WTC11 (cell line): ENCODE results near the gene SNX2.

Experiments
- ELF4 ChIP-seq: sonication (generic); formaldehyde crosslinking; IDR thresholded peaks from 2 replicates; pipeline ENCODE4 v1.8.1; 2022; ENCODE audit warnings: low read depth, mild to moderate bottlenecking, moderate library complexity, missing genetic modification reagents
- ETV6 ChIP-seq: sonication (generic); formaldehyde crosslinking; IDR thresholded peaks from 2 replicates; pipeline ENCODE4 v1.8.1; 2022; ENCODE audit warnings: mild to moderate bottlenecking, missing genetic modification reagents
- FOXK1 ChIP-seq: sonication (generic); formaldehyde crosslinking; IDR thresholded peaks from 2 replicates; pipeline ENCODE4 v1.8.0; 2022; ENCODE audit warnings: mild to moderate bottlenecking, moderate library complexity, missing genetic modification reagents
- IRF2 ChIP-seq: sonication (generic); formaldehyde crosslinking; IDR thresholded peaks from 2 replicates; pipeline ENCODE4 v1.8.0; 2022; ENCODE audit warnings: low read depth, missing genetic modification reagents, borderline replicate concordance
- JAZF1 ChIP-seq: fragments of 250-450 bp; sonication (Bioruptor Pico); IDR thresholded peaks from 2 replicates; pipeline ENCODE4 v1.9.0; 2021; ENCODE audit warnings: moderate library complexity, mild to moderate bottlenecking, inconsistent platforms
- KAT7 ChIP-seq: sonication (generic); formaldehyde crosslinking; IDR thresholded peaks from 2 replicates; pipeline ENCODE4 v1.8.1; 2023; ENCODE audit warnings: missing genetic modification reagents, mild to moderate bottlenecking, borderline replicate concordance
- NFE2L1 ChIP-seq: sonication (generic); formaldehyde crosslinking; IDR thresholded peaks from 2 replicates; pipeline ENCODE4 v1.8.1; 2023; ENCODE audit warnings: missing genetic modification reagents
- NR3C1 ChIP-seq: sonication (generic); formaldehyde crosslinking; conservative IDR thresholded peaks from 2 replicates; pipeline ENCODE4 v1.8.1; 2023; ENCODE audit warnings: low read depth, mild to moderate bottlenecking, missing genetic modification reagents
- ZNF121 ChIP-seq: sonication (generic); formaldehyde crosslinking; IDR thresholded peaks from 2 replicates; pipeline ENCODE4 v1.8.0; 2023; ENCODE audit warnings: missing genetic modification reagents
- ZNF423 ChIP-seq: fragments of 250-450 bp; sonication (Bioruptor Pico); IDR thresholded peaks from 2 replicates; pipeline ENCODE4 v2.1.2; 2022; ENCODE audit warnings: mild to moderate bottlenecking, moderate library complexity
- TF ChIP-seq, protein P1 (sequence below): fragments of 200-600 bp; IDR thresholded peaks from 2 replicates; pipeline ENCODE4 v1.8.0; 2022; ENCODE audit warnings: antibody characterized with exemption
- TF ChIP-seq, protein P2 (sequence below): fragments of 250-450 bp; sonication (Bioruptor Pico); IDR thresholded peaks from 2 replicates; pipeline ENCODE4 v2.1.2; 2022; ENCODE audit warnings: mild to moderate bottlenecking, moderate library complexity
- TF ChIP-seq, protein P3 (sequence below): sonication (generic); formaldehyde crosslinking; IDR thresholded peaks from 2 replicates; pipeline ENCODE4 v1.8.1; 2023; ENCODE audit warnings: mild to moderate bottlenecking, missing genetic modification reagents, moderate library complexity

DNA sequence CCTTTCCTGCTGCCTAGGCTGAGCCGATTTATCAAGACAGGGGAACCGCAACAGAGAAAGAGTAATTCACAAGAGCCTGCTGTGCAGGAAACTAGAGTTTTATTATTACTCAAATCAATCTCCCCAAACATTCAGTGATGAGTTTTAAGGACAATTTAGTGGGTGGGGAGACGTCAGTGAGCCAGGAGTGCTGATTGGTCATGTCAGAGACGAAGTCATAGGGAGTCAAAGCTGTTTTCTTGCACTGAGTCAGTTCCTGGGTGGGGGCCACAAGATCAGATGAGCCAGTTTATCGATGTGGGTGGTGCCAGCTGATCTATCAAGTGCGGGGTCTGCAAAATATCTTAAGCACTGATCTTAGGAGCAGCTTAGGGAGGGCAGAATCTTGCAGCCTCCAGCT is 89.5 kb downstream of the SNX2 start:
- TF ChIP-seq IRF2 (CRISPR knock-in tag), result no peak
- TF ChIP-seq, protein P1, sequence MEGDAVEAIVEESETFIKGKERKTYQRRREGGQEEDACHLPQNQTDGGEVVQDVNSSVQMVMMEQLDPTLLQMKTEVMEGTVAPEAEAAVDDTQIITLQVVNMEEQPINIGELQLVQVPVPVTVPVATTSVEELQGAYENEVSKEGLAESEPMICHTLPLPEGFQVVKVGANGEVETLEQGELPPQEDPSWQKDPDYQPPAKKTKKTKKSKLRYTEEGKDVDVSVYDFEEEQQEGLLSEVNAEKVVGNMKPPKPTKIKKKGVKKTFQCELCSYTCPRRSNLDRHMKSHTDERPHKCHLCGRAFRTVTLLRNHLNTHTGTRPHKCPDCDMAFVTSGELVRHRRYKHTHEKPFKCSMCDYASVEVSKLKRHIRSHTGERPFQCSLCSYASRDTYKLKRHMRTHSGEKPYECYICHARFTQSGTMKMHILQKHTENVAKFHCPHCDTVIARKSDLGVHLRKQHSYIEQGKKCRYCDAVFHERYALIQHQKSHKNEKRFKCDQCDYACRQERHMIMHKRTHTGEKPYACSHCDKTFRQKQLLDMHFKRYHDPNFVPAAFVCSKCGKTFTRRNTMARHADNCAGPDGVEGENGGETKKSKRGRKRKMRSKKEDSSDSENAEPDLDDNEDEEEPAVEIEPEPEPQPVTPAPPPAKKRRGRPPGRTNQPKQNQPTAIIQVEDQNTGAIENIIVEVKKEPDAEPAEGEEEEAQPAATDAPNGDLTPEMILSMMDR, result no peak
- TF ChIP-seq KAT7 (CRISPR knock-in tag), result no peak
- TF ChIP-seq, protein P2, sequence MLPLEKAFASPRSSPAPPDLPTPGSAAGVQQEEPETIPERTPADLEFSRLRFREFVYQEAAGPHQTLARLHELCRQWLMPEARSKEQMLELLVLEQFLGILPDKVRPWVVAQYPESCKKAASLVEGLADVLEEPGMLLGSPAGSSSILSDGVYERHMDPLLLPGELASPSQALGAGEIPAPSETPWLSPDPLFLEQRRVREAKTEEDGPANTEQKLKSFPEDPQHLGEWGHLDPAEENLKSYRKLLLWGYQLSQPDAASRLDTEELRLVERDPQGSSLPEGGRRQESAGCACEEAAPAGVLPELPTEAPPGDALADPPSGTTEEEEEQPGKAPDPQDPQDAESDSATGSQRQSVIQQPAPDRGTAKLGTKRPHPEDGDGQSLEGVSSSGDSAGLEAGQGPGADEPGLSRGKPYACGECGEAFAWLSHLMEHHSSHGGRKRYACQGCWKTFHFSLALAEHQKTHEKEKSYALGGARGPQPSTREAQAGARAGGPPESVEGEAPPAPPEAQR (CRISPR knock-in tag), result no peak
- no peak for TF ChIP-seq ELF4 (CRISPR knock-in tag)
- TF ChIP-seq FOXK1 (CRISPR knock-in tag), result no peak
- TF ChIP-seq ETV6 (CRISPR knock-in tag), result no peak
- TF ChIP-seq NR3C1 (CRISPR knock-in tag), result no peak
- TF ChIP-seq JAZF1 (CRISPR knock-in tag), result no peak
- no peak for TF ChIP-seq ZNF121 (CRISPR knock-in tag)
- TF ChIP-seq NFE2L1, result no peak
- no peak for TF ChIP-seq ZNF423 (CRISPR knock-in tag)
- TF ChIP-seq, protein P3, sequence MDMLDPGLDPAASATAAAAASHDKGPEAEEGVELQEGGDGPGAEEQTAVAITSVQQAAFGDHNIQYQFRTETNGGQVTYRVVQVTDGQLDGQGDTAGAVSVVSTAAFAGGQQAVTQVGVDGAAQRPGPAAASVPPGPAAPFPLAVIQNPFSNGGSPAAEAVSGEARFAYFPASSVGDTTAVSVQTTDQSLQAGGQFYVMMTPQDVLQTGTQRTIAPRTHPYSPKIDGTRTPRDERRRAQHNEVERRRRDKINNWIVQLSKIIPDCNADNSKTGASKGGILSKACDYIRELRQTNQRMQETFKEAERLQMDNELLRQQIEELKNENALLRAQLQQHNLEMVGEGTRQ, result no peak
